CD4-positive, alpha-beta T cell treated with Interleukin-21 for 1 hour (primary cell): Measurements from ENCODE around the gene CXXC1.
"Not testable (repeated sequence)": the region's sequence is repeated elsewhere in the genome, so short reads cannot be mapped to it uniquely, and the experiment has no call there.

Source experiments
- DNase-seq: peaks from one replicate; pipeline ENCODE4 v3.0.0-alpha.2; 2020

CXXC1 gene

GRCh38 chr18:50297621-50298442 is 10.3 kb upstream of the CXXC1 start:
- peak; percentile 76 for DNase-seq

- no peak for DNase-seq
These were observed 5.5 kb upstream of the CXXC1 start for GRCh38 chr18:50293039-50293438.

DNA sequence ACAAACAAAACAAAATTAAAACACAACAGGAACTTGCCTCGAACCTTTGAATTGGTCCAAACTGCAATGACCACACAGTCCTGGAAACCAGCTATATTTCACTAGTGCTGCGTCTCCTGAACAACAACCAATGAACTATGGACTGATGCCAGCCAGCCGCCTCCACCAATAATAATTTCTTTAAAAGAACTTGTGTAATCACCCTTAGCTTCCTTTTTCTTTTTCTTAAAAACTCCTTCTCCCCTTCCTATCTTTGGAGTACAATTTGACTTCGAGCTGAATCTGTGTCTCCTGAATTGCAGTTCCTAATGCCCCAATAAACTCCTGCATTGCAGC is 1.6 kb upstream of the CXXC1 start:
- no peak for DNase-seq

- not testable (repeated sequence) for DNase-seq
These were observed 1.0 kb upstream of the CXXC1 start for GRCh38 chr18:50288348-50289107.

GRCh38 chr18:50287028-50287440 is 458 bp downstream of the CXXC1 start:
- no peak for DNase-seq

GRCh38 chr18:50286391-50287027 is 983 bp downstream of the CXXC1 start:
- DNase-seq: peak; percentile 36

DNA sequence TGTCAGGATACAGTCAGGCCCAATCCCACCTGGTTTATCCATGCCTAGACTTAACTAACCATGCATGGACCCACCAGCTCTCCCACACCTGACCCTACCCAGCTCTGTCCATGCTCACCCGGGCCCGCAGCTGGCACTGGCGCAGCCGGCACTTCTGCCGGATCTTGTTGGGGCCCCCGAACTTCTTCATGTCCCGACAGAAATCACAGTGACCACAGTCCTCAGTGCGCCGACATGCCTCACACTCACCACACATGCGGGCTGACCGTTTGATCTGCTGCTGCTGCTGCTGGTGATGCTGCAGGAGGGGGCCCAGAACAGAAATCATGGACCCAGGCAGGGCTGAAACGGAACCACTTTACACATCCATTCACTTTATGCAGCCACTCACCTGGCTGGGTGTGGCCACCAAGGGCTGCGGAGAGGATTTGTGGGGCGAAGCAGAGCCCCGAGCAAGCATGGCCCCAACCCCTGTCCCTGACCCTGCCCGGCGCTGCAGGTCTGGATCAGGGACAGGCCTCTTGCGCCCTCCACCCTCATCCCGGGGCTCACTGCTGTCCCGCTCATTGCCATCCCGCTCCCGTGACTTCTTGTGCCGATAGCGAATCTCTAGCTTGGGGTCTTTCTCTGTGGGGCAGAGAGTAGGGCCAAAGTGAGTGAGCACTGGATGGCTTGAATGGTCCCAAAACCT is 1.7 kb downstream of the CXXC1 start:
- DNase-seq: no peak

DNA sequence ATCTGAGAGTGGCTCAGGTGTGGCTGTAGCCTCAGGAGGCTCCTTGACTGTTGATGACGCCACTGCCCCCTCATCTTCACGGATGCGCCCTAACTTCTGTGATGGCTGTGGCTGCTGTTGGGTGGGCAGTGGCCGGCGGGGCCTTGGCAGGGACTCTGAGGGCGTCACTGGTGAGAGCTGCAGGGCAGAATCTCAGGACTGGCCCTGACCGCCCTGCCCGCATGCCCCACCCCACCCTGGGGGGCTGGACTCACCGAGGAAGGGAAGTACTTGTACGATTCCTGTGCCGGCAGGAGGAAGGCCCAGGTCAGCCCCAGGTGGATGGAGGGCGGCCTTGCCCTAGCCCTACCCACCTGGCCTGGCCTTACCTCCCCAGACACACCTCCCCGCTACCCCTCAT is 2.4 kb downstream of the CXXC1 start:
- DNase-seq: no peak

GRCh38 chr18:50284255-50284885 is 3.1 kb downstream of the CXXC1 start:
- DNase-seq: no peak

DNA sequence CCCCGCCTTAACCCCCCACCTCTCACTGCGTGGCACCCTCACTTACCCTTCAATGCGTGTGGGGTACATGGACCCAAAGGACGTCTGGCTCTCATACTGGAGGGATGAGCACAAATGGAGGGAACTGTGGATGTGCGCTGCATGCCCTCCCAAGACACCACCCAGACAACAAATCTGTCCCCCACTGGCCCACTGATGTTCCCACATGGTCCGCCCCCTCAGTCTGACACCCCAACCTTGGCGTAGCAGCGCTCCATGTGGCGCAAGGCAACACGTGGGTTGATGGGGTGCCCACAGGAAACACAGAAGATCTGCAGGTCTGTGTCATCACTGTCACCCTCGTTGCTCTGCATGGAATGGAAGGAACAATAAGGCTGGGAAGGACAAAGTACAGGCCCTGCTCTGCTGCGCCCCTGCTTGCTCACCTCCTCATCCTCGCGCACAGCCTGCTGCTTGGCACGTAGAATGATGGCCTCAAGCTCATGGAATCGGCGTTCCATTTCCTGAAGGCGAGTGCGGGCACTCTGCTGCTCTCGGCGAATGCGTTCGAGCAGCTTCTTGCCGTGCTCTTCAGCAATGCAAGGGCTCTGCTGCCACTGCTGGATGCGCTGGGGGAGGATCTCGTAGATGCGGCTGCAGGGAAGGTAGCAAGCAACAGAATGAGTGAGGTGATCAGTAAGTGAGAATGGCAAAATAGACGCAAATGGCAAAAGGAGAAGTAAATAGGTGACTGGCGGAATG is 3.9 kb downstream of the CXXC1 start:
- DNase-seq: no peak

DNA sequence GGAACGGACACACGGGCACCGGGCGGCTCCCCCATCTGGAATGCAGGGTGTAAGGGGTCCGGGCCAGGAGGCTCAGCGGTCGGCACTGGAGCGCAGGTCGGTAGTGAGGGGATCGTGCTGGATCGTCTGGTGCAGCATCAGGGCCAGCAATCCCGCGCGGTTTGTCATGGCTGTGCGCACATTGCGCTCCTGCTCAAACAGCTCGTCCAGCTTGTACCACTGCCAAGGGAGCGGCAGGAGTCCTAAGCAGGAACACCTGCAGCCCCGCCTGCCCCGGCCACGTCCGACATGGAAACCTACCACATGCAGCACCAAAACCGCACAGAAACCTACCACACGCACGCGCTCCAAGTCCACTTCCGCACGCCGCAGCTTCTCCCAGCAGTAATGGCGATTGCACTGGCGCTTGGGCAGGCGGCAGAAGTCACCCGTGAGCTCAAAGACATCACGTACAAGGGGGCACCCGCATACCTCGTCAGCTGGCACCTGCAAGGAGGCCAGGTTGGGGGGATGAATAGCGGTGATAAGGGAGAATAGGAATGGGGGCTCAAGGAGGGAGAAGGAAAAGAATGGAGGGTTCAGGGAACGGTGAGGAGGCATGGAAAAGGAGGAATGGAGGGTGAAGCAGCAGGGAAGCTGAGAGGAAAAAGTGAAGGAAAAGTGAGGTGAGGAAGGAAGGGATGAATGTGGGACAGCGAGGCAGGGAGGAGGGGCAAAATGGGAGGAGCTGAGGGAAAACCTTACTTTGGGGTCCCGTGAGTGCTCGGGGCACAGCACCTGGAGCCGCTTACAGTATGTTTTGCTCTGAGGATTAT is 4.8 kb downstream of the CXXC1 start:
- DNase-seq: no peak

DNA sequence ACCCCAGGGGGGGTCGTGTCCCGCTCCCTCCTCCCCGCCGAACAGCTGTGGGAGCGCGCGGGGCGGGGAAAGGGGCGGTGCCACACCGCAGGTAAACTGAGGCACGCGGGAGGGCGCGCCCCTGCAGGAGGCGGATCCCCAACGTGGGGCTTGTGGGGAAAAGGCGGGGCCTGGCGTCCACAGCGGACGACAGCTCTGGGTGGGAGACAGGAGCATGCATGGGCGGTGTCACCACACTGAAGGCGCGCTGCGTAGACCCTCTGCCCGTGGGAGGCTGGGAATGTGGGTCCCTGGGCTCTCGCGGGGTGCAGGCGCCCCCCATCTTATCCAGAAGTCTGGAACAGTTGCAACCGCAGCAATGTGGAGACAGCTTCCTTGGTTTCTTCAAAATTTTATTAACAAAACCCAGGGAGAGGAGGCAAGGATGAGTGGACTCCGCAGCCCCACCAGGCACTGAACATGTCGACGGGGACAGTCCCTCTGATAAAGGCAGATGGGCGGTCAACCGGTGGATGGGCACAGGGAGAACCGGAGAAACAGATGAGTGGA is 5.4 kb downstream of the CXXC1 start:
- no peak for DNase-seq

DNA sequence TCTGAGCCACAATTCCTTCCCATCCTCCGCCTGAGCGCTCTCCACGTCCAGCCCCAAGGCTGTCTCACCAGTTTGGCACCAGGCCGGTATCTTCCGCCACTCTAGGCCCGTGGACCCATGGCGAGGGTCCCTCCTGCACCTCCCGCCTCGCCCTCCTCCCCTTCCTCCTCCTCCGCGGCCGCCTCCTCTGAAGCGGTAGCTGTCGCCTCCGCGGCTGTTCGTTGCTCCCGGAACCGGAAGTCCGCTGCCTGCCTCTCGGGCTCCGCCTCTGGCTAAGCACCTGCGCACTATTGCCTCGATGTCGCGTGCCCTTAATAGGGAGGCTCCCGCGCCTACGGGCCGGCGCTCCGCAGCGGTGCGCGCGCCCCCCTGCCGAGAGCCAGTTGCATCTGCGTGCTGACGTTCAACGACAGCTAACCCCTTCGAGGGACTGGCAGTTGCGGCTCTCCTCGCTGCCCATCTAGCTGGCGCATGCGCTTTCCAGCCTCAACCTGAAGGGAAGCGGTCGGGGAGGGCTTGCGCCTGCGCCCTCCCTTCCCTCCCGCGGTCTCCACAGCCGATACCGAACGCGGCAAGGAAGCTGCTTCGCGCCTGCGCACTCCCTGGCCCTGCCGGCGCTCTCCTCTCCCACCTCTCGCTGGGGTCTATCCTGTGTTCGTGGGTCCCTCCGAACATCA is 6.1 kb downstream of the CXXC1 start, which contains the start of gene MBD1:
Gene MBD1, minus strand, starts transcription at position 229 of the 677 bp plus-strand sequence. CDS start 1,531 bp downstream, outside the sequence.
- DNase-seq: peak; percentile 98

- no peak for DNase-seq
These were observed 6.7 kb downstream of the CXXC1 start for GRCh38 chr18:50280707-50281294.

DNA sequence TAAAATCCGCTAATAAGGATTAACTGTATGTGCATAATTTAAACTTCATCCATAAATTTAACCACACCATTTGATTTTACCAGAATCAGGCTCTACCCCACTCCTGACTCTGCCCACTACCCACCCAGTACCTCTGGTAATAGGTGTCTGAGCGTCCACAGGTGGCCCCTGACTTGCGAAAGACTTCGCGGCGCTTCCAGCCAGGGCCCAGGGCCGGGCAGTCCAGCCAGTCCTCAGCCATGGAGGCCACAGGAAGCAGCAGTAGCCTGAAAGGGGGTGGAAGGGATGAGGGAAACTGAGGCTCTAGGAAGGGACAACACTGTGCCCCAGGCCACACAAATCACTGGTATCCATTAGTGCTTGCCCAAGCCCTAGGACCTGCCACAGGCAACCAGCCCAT is 7.7 kb downstream of the CXXC1 start:
- DNase-seq: no peak

GRCh38 chr18:50277942-50278341 is 9.6 kb downstream of the CXXC1 start:
- no peak for DNase-seq

GRCh38 chr18:50276452-50276851 is 11.0 kb downstream of the CXXC1 start:
- no peak for DNase-seq

GRCh38 chr18:50275503-50276036 is 11.9 kb downstream of the CXXC1 start:
- DNase-seq: no peak

GRCh38 chr18:50274941-50275340 is 12.6 kb downstream of the CXXC1 start:
- no peak for DNase-seq
